GM18951 (cell line): ENCODE results near the gene FAAP100.
"Not testable (repeated sequence)": the region's sequence is repeated elsewhere in the genome, so short reads cannot be mapped to it uniquely, and the experiment has no call there.

Experiments
- POLR2A ChIP-seq: IDR thresholded peaks from 4 replicates; pipeline ENCODE4 v1.6.1; 2011; ENCODE audit warnings: mild to moderate bottlenecking; ENCODE audit not compliant: insufficient read length, insufficient read depth; ENCODE audit errors: extremely low read depth
- in situ Hi-C: fragments of 300-500 bp; cut with MboI; formaldehyde crosslinking; loops from one replicate; pipeline ENCODE4 v1.12.0; 2022; ENCODE audit warnings: low sequenced_read_pairs, mixed read lengths, inconsistent platforms; ENCODE audit not compliant: unreplicated experiment

Gene FAAP100

DNA sequence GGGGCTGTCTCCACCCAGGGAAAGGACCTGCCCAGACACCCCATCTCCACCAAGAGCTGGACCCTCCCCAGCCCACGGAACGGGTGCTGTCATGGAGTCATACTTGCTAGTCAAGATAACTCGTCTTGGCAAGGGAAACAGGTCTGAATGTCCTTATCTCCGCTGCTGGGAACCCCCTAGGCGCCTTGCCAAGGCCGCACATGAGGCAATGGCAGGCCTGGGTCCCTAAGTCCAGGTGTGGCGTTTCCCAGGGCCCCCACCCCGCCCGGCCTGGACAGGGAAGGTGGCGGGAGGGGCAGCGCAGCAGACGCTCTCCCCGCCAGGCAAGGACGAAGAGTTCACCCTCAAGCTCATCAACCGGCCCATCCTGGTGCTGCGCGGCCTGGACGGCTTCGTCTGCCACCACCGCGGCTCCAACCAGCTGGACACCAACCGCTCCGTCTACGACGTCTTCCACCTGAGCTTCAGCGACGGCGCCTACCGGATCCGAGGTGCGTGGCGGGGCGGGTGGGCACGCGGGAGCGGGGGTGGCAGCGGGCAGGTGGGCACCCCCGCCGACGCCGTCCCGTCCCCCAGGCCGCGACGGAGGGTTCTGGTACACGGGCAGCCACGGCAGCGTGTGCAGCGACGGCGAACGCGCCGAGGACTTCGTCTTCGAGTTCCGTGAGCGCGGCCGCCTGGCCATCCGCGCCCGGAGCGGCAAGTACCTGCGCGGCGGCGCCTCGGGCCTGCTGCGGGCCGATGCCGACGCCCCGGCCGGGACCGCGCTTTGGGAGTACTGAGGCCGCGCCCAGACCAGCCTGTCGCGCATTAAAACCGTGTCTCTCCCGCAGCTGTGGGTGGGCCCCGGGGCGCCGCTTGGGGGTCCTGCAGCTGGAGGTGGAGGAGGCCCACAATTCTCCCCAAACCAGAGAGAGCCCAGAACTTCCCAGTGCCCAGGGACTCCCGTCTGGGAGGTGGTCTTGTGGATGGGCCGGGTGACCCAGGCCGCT is 15.6 kb downstream of the FAAP100 start:
- peak; percentile 3 for TF ChIP-seq POLR2A

DNA sequence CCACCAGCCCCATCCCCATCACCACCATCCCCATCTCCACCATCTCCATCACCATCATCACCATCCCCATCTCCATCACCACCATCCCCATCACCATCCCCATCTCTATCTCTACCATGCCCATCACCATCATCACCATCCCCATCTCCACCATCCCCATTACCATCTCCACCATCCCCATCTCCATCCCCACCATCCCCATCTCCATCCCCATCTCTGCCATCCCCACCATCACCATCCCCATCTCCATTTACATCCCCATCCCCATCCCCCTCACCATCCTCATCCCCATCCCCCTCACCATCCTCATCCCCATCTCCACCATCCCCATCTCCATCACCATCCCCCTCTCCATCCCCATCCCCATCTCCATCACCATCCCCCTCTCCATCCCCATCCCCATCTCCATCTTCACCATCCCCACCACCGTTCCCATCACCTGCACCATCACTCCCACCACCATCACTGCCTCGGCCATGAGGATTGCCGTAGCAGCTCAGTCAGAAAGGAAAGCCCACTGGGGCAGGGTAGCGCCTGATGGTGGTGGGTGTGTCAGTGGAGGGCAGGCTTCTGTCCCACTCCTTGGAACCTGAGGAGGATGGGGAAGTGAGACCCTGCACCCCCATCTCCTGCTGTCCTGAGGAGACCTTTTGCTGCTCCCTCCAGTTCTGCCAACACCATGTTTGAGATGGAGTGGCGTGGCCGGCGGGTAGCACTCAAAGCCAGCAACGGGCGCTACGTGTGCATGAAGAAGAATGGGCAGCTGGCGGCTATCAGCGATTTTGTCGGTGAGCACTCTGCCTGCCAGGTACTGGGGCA is 16.5 kb downstream of the FAAP100 start:
- no peak for TF ChIP-seq POLR2A
- in situ Hi-C loops, result no loop called here

More for the DNA sequence above, 15.6 kb downstream of the FAAP100 start:
- in situ Hi-C loops, result no loop called here

DNA sequence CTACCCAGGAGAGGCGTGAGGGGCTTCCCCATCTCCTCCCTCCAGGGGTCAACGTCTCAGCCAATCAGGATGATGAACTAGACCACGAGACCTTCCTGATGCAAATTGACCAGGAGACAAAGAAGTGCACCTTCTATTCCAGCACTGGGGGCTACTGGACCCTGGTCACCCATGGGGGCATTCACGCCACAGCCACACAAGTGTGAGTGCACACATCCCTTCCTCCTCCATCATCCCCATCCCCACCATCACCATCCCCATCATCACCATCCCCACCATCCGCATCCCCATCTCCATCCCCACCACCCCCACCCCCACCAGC is 17.2 kb downstream of the FAAP100 start:
- in situ Hi-C loops, result no loop called here
- TF ChIP-seq POLR2A, result no peak

DNA sequence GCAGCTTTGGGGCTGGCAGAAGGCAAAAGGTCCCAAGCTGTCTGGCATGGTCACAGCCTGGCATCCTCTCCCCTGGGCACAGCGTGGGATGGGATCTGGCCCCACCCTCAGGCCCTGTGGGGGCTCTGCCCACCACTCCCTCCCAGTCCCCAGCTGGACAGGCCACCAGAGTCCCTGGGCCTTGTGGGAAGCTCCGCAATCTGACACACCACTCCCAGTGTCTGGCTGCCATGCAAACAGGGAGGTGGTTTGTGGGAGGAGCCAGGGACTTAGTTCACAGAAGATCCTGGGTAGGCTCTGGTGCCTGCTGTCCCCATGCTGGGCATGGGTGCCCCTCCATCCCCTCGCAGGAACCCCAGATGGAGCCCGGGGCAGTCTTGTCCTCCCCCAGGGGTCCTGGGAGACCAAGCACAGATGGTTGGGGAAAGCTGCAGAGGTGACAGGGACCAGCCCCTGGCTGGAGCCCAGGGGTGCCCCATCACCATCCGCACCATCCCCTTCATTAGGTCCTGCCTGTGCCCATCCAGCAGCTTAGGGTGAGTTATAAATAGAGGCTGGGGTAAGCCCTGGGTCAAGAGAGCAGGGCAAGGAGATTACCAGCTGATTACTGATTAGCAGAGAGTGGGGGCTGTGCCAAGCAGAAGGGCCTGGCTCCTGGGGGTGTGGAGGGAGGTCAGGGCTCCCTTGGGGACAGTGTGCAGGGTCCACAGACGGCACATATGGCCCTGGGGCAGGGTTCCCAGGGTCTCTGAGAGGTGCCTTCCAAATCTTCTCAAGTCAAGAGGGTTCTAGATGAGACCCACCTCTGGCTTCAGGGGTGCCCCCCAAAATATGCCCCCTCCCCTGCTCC is 17.8 kb downstream of the FAAP100 start:
- no peak for TF ChIP-seq POLR2A
- in situ Hi-C loops, result no loop called here

DNA sequence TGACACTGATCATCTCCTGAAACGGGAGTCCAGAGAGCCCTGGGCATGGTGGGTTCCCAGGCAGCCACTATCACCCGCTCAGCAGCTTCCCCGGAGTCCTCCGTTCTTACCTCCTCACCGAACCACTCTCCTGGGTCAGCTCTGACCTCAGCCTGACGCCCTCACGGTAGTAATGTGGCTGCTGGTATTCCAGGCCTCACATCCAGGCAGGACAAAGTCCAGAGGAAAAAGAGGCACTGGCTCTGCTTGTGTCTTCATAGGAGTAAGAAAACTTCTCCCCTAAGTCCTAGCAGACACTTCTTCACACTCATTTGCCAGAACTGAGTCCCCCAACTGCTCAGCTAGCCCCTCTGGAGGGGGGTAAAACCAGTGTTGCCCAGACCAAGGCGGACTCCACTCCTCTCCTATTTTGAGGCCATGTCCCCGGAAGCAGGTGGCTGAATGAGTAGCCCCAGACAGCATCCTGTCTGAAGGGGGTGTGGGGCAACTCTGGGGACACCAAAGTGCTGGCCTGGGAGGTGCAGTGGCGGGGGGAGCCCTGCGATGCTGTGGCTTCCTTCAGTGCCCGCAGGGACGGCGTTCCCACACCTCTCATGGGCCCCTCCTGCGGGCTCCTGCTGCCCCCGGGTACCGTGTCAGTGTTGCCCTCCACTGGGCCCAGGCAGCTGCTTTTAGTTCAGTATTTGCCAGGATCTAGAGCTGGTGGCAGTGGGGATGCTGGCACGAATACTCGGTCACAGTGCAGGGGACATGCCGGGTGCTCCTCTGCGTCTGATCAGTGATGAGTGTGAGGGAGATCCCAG is 18.6 kb downstream of the FAAP100 start:
- in situ Hi-C loops, result no loop called here
- TF ChIP-seq POLR2A, result no peak

DNA sequence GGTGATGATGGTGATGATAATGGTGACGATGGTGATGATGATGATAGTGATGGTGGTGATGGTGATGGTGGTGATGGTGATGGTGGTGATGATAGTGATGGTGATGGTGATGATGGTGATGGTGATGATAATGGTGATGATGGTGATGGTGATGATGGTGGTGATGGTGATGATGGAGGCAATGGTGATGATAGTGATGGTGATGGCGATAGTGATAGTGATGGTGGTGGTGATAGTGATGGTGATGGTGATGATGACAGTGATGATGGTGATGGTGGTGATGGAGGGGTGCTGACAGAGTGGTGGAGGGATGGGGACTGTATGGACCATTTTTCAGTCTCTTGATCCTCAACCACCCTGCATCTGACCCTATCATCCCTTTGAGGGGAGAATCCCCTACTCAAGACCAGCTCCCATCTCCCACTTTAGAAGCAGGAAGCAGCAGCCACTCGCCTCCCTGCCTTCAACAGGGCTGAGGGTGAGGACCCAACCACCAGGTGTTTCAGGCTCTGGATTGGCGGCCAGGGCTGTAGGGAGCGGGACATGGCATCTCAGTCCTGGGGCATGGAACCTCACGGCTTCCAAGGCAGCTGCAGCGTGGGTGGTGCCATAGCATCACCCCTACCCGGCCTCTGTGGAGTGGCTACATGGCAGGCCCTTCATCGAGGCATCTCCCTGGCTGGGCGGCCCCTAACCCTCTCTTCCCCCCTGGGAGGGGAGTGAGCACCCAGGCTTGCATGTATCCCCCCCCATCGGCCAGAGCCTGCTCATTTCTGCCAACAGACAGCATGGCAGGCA is 19.5 kb downstream of the FAAP100 start:
- no peak for TF ChIP-seq POLR2A
- in situ Hi-C loops, result no loop called here

DNA sequence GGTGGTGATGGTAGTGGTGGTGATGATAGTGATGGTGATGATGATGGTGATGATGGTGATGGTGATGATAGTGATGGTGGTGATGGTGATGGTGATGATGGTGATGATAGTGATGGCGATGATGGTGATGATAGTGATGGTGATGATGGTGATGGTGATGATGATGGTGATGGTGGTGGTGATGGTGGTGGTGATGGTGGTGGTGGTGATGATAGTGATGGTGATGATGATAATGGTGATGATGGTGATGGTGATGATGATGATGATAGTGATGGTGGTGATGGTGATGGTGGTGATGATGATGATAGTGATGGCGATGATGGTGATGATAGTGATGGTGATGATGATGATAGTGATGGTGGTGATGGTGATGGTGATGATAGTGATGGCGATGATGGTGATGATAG is 20.2 kb downstream of the FAAP100 start:
- in situ Hi-C loops, result not testable (repeated sequence)

DNA sequence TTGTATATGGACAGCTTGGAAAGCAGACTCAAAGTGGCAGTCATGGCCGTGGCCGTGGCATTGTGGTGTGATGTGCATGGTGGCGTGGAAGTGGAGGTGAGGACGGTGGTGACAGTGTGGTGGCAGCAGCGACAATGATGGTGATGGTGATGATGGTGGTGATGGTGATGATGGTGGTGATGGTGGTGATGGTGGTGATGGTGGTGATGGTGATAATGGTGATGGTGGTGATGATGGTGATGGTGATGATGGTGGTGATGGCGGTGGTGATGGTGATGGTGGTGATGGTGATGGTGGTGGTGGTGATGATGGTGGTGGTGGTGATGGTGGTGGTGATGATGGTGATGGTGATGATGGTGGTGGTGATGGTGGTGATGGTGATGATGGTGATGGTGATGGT is 21.1 kb downstream of the FAAP100 start:
- in situ Hi-C loops, result not testable (repeated sequence)

DNA sequence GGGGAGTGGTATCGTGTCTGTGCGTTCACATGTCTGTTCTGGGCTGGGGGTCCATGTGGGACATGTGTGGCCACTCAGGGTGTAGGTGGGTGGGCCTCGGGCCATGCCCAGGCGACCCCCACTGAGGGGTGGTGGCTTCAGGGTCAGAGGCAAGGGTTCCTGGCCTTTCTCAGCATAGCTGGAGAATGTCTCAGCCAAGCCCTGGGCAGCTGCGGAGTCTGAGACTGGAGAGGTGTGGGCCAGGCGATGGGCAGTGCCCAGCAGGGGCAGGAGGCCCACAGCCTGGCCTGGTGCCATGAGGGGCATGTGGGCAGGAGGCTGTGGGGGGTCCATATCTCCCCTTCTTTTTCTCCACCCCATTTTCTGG is 22.7 kb downstream of the FAAP100 start:
- TF ChIP-seq POLR2A, result no peak
- in situ Hi-C loops, result no loop called here

DNA sequence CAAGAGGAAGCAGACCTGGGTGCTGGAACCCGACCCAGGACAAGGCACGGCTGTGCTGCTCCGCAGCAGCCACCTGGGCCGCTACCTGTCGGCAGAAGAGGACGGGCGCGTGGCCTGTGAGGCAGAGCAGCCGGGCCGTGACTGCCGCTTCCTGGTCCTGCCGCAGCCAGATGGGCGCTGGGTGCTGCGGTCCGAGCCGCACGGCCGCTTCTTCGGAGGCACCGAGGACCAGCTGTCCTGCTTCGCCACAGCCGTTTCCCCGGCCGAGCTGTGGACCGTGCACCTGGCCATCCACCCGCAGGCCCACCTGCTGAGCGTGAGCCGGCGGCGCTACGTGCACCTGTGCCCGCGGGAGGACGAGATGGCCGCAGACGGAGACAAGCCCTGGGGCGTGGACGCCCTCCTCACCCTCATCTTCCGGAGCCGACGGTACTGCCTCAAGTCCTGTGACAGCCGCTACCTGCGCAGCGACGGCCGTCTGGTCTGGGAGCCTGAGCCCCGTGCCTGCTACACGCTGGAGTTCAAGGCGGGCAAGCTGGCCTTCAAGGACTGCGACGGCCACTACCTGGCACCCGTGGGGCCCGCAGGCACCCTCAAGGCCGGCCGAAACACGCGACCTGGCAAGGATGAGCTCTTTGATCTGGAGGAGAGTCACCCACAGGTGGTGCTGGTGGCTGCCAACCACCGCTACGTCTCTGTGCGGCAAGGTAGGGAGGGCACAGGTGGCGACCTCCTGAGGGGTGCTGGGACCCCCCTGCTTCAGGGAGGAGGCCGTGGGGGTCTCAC is 23.3 kb downstream of the FAAP100 start:
- in situ Hi-C loops, result no loop called here
- TF ChIP-seq POLR2A, result no peak

DNA sequence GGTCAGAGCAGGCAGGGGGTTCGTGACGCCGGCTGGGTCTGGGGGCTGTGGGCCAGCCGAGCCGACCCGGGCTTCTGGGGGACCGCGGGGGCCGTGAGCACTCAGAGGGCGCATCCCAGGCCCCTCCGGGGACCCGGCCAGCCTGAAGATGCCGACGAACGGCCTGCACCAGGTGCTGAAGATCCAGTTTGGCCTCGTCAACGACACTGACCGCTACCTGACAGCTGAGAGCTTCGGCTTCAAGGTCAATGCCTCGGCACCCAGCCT is 23.8 kb downstream of the FAAP100 start:
- in situ Hi-C loops, result no loop called here
- TF ChIP-seq POLR2A, result no peak

DNA sequence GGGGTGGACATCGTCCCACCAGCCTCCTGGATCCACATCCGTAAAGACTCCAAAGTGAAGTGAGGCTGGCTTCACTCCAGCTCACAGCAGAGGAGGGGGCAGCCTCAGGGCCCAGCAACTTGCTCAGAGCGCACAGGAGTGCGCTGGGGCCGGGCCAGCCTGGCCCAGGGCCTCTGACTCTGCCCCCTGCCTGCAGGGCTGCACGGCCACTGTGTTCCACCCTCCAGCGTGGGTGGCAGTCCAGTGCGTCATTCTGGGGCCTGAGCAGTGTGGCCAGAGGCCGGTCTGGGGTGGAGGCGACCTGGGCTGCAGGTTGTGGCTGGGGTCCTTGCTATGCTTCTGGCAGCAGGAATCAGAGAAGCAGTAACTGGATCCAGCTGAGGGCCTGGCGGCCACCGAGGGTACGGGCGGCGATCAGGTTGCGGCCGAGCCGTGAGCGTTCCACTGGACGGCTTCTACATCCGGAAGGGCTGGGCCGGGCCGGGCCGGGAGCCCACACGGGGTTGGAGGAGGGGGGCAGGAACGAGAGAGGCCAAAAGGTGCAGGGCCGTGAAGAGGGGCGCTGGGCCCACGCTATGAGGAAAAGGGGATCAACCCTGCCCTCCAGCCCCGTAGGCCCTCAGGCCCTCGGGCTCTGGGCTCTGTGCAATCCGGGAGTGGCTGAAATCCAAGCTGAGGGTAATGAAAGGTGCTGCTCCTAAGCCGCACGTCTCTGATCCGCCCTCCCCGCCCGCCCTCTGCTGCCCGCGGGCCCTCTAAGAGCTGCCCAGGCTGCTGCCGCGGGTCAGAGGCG is 24.4 kb downstream of the FAAP100 start, which contains the start of gene FSCN2:
FSCN2 (plus strand) TSS at position 787 of the 793 bp plus-strand sequence. CDS start 155 bp downstream, outside the sequence.
- in situ Hi-C loops, result no loop called here
- no peak for TF ChIP-seq POLR2A
